ENCODE results near the gene EXOSC2.

Gene EXOSC2

GRCh38 chr9:130696996-130697395 is 3.4 kb downstream of the EXOSC2 start:
- no peak for TF ChIP-seq CTCF (IDR thresholded peaks at IDR 0.05; ENCODE audit: low read depth, low read length)

GRCh38 chr9:130698514-130698913 is 4.9 kb downstream of the EXOSC2 start:
- no peak overlapping the region for H3K4me3 ChIP-seq (ENCODE audit: low read depth, low read length)
- no peak for TF ChIP-seq CTCF (IDR thresholded peaks at IDR 0.05; ENCODE audit: low read depth, low read length)

More at GRCh38 chr9:130696996-130697395, 3.4 kb downstream of the EXOSC2 start:
- no peak overlapping the region for H3K4me3 ChIP-seq (ENCODE audit: low read depth, low read length)

- no peak overlapping the region for H3K4me3 ChIP-seq (ENCODE audit: low read depth, low read length)
- no peak for TF ChIP-seq CTCF (IDR thresholded peaks at IDR 0.05; ENCODE audit: low read depth, low read length)
Observed at GRCh38 chr9:130699047-130699446, 5.5 kb downstream of the EXOSC2 start.

GRCh38 chr9:130701059-130702022 is 7.8 kb downstream of the EXOSC2 start:
- H3K4me3 ChIP-seq (ENCODE audit: low read depth, low read length), result no peak overlapping the region
- TF ChIP-seq CTCF (IDR thresholded peaks at IDR 0.05; ENCODE audit: low read depth, low read length), result peak; percentile 95

- H3K4me3 ChIP-seq (ENCODE audit: low read depth, low read length), result no peak overlapping the region
- TF ChIP-seq CTCF (IDR thresholded peaks at IDR 0.05; ENCODE audit: low read depth, low read length), result no peak
Observed at GRCh38 chr9:130703501-130703900, 9.9 kb downstream of the EXOSC2 start.

- TF ChIP-seq CTCF (IDR thresholded peaks at IDR 0.05; ENCODE audit: low read depth, low read length), result peak; percentile 57; the same call in 1 of the 2 replicates
- H3K4me3 ChIP-seq (ENCODE audit: low read depth, low read length), result no peak overlapping the region
Observed at GRCh38 chr9:130707225-130707976, 13.8 kb downstream of the EXOSC2 start.

Measured in WI38 (cell line).